ENCODE measurements around the gene BACH2.
"Not testable (repeated sequence)": the region's sequence is repeated elsewhere in the genome, so short reads cannot be mapped to it uniquely, and the experiment has no call there.

The BACH2 gene

DNA sequence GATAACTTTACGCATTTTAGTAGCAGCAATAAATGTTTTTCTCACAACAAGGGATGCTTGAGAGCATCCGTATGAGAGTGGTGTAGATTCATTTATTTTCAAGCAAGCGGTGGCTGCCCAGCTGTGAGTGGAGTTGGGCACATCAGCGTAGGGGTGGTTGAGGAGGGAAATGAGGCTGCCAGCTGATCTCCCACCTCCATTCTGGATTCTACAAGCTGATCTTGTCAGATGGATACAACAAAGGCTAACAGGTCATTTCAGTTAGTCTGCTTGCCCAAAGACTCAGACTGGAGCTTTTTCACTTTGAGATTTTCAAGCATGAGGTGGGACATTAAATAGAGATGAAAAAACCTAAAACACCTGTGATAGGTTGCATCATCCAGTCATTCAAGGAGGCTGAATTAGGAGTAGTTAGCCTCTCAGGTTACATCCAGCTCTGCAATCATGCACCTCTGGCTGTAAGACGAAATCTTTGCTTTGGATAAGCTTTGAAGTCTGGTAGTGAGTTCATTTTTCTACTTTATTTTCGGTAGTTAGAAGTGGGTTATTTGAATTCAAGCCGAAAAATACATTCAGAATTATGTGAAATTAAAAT, 1.9 kb upstream of the BACH2 start:
- DNase-seq = no peak

DNA sequence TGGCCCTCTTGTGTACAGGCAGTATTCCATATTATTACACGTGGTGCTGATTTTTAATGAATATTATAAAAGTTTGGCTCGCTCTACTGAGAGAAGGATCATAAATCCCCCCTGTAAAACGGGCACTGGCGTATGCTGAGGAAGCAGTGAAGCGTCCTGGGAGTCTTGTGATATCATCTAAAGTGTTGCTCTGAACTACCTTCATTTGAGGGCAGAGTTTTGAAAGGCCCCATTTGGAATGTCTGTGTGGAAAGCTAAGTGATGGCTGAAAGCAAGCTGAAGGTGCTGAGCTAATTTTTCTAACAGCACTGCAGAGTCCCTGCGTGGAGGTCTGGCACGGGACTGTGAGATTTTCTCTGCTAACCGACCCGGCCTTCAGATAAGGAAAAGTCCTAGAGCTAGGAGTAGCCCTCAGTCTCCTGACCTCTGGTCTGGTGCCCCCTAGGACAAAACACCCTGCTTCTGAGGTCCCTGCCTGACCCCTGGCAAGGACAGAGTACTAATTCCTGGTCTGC, 1.3 kb upstream of the BACH2 start:
- DNase-seq = no peak

DNA sequence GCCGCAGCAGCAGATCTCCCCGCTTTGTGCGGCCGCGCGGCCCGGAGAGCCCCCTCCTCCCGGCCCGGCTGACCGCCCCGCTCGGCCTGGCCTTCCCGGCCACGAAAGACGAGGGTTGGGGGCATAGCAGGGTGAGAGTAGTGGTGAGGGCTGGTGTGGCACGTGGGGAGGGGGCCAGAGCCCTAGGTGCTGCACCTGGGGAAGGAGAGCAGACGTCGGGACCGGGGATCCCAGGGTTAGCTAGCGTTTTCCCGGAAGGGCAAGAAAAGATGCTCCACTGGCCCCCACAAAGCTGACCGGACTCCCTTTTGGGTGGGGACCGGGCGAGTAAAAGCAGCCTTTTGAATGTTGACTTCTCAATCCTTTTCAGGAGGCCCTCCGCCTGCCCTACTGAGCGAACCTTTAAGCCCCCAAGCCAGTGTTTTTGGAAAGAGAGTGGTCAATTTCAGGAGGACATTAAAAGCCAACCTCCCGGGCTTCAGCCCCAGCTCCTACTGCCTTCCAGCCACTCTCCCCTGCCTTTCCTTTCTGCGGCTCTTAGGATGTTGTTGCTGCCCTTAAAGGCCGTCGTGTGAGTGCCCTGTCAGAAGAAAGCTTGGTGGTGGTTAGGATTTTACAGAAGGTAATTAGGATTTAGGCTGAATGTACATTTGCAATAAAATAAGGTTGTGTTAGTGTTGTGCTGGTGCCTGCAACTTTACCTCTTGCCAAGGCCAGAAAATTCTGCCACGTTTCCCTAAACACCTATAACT, 648 bp upstream of the BACH2 start:
- DNase-seq = peak; percentile 79

DNA sequence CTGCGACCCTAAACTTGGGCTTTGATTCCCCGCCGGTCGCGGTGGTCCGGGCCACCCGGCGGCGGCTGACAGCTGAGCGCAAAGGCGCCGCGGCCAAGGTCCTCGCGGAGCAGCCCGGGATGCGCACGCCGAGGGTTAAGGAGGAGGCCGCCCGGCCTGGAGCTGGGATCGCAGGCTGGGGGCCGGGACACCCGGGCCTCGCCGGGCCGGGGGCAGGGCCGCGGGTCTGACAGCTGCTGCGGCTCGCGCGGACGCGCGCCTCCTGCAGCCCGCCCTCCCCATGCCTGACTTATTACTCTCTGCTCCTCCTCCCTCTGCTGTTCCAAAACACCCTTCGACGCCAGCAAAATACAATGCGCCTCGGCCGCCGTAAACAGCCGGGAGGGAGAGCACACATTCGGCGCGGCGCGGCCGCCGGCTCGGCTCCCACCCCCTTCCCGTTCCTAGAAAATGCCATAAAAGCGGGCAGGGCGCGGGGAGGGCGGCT, 746 bp downstream of the BACH2 start:
- peak; percentile 84 for DNase-seq

DNA sequence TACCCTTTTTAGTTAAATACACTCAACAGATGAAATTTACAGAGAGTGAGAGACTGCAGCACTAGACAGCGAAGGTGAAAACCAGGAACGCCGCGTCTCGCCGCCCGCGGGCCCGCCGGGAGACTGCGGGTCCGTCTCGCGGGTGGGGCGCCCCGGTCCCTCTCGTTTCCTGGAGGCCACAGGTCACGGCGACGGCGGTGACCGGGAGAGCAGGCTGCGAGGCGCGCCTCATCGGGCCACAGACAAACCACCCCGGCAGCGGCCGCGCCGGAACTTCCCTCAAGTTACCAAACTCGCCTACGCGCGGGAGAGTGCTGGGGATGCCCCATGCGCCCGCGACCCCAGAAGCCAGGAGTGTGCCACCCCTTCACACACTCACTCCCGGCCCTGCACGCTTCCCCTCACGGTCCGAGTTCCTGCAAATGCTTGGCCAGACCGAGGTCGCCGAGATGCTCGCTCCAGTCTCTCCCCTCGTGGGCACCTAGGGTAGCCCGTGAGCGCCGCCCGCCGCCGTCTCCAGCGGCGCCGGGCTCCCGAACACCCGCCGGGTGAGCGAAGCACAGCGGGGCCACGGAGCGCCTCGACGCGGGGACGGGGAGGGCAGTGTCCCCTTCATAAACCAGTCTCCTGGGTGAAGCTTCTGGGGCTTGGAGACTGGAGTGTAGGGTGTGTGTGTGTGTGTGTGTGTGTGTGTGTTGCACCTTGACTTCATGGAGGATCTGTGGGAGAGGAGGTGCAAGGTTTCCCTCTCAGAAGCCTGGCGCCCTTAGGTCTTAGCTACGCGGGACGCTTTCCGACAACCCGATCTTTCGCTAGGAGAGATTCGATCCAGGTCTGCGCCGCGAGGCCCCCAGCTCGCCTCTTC, 1.4 kb downstream of the BACH2 start:
- peak; percentile 84 for DNase-seq

DNA sequence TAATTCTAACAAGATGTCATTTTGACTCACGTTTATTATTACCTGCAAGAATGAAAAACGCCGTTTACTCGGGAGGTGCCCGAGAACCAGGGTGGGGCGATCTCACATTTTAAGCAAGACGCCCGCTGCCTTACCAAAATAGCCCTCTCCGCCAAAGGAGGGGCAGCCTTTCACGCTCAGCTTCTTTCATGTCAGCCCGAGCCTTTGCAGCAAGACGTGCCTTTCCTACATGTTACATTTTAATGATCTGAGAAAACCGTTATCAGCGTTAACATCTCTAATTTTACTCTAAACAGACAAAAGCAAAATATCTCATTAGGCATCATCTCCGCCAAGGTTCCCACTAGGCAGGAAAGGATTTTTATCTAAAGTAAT, 2.0 kb downstream of the BACH2 start:
- DNase-seq = peak; percentile 68

DNA sequence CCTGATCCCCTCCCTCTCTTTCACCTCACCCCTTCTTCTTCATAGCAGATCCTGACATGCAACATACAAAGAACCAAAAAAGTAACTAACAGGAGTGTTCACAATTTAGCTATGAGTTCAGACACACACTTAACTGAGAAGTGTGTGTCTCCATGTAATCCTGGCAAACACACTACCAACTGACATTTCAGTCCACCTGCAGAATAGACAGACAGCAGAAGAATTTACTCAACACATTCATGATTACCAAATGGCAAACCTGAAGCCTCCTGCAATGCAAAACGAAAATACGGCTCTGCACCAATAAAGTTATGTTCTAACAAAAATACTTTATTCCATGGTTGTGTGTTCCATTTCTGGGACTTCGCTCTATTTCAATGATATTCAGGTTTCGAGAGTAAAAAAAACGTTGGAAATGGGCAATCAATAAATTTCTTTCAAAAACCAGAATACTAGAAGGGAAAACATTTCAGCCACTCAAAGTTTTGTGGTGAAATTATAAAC, 2.6 kb downstream of the BACH2 start:
- peak; percentile 17 for DNase-seq

DNA sequence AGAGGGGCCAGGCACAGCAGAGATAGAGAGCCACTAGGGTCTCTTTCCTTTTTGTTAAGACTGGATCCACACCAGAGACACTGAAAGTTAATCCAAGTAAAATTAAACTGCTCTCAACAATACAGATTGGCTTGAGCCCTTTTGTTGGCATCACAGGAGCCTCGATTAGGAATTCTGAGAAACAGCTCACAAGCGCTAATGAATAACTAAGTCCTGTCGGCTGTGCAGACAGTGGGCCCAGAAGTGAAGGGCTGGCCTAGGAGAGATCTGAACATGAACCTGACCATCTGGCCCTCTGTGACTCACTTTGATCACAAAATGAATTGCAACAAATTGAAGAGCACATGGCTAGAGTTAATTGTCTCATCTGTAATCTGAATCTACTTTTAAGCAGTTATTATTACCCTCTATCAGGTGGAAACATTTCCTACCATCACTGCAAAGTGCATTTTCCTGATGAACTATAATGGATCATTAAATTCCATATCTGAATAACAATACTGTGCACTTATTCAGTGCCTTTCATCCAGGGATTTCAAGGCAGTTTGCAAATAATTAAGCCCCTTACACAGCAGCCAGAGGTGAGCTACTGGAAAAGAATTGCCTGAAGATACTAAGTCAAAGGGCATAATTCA, 3.2 kb downstream of the BACH2 start:
- DNase-seq = peak; percentile 46

DNA sequence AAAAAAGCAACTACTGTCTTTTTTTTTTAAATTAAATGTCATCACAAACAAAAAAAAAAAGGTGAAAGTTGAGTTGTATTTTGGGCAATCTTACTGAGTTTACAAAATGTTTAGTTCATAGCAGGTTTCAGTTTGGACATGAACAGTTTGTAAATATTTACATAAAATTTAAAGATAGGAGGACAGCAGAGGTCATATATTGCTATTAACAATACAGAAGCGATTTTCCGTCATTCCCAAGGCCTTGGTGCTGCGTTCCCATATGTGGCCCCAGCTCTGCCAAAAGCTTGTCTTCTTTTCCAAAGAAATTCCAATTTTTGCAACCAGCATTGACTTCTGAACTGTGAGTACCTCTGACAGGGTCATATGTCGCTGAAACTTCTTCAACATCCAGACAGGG, 5.1 kb downstream of the BACH2 start:
- DNase-seq = no peak

DNA sequence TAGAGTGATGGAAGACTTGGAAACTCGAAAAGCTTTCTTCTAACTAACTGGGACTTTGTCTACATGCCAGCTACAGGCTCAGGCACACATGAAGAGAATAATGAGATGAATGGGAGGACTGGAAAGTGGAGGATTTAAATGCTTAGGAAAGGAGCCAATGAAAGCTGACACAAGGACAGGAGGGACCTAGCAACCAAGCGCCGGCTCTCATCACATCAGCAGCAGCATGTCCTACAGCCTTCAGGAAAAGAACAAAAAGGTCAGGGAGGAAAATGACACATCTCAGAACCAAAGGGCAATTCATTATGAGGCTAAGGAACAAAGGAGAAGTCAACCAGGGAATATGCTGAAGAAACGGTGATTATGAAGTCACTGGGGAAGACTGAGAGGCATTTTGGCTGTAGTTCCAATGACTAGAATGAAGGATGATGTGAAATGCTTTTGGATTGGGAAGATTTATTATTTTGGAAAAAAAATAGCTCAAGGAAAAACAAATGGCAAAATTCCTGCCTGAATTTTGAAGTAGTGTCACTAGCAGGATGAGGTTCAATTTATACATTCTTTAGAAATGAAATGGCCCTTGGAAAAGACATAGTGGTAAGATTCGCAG, 5.7 kb downstream of the BACH2 start:
- DNase-seq = peak; percentile 52

DNA sequence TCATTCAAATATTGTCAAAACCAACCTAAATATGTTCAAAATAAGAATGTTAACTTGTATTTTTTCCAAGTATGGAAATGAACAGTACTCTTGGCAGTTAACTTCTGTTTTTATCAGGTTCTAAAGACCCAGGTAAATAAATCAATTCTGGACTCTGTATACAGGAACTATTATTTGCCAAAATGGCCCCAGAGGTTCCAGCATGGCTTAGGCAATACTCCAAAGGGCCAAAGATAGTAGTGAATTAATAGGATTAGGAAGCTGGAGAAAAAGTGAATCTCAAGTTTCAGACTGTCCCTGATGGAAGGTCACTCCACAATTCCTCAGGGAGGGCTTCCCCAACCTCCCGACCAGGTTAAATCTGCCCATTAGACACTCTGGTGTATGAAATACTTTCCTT, 6.7 kb downstream of the BACH2 start:
- no peak for DNase-seq

DNA sequence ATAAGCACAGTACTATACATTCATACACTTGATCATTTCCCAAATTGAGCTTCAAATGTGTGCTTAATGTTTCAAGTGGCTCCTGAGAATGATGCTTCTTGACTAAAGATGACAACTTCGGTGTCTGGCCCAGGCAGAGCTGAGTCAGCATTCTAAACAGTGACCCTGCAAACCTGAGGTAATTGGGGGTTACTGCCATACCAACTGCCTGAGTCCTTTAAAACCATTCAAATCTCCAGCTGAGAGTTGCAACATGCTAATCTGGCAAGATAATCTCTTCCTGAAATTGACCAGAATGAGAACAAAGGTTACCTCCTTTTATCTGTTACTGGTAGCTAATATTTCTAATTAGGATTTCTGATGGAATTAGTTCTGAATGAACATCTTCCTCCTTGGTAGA, 8.2 kb downstream of the BACH2 start:
- peak; percentile 58 for DNase-seq

DNA sequence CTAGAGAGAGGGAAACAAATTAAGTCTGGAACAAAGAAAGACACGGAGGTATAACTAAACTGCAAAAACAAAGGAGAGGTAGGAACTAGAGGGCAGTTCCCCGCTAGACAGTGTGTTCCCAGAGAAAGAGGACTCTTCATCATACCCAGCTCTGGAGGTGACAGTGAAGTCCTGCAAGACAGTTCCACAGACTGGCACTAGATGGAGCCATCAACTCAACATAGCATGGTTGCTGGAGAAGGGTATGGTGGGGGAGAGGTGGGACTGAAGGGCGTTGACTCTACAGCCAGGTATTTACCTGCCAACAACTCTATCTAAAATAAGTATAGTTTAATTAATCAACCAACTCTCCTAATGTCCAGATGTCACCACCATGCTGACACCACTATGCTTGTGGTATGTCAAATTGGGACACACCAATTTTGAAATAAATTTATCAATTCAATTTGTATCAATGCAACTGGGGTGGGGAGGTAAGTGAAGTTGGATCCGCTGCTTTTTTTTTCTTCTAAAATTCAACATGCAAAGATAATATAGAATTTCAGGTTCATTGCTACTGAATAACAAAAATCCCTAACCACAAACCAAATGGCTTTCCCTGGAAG, 9.7 kb downstream of the BACH2 start:
- peak; percentile 62 for DNase-seq

DNA sequence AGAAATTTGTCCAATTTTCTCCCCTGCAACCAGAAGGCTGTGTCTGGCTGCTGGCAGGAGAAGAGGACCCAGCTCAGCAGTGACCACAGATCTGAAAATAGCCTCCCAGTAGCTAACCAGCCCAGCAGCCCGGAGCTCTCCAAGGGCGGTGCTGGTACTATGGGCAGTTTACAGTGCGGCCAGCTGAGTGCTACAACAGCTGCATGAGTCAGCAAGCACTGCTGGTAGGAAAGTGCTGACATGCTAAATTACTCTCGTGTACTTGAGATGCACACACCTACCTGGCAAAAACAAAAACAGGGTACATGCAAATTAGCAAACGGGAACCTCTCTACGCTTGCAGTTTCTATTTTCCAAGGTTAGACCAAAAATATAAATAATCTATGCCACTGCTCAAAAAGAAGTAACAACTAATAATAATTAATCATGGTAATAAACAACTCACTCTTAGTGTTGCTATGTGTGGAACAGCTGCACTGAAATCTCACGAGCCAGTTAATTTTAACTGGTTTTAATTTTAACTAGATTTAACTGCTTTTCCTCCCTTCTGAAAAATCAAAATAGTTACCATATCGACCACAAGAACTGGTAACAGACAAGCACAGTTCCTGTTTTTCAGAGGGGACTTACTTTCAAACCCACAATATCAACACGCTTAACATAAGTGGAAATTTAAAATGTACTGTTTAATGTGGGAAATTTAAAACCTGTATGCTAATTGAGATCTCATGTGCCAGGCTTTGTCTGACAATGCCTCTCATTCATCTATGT, 10.8 kb downstream of the BACH2 start:
- DNase-seq = peak; percentile 78

DNA sequence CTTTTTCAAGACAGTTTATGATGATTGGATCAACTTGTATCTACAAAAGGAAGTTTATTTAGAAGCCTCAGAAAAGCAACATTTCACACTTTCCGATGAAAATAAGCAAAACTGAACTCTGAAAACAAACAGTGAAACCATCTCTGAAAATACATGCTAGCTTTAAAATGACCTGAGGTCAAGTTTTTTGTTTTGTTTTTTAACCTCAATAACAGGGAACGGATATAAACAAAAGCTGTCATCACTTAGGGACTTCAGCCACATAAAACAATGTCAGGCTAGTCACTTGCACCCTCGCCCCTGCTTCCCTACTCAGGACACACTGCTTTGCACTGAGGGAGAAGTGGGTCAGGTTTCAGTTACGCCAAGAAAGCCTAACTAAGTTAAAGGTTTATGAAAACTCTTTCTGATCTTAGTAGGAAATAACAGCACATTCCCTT, 11.6 kb downstream of the BACH2 start:
- peak; percentile 31 for DNase-seq

DNA sequence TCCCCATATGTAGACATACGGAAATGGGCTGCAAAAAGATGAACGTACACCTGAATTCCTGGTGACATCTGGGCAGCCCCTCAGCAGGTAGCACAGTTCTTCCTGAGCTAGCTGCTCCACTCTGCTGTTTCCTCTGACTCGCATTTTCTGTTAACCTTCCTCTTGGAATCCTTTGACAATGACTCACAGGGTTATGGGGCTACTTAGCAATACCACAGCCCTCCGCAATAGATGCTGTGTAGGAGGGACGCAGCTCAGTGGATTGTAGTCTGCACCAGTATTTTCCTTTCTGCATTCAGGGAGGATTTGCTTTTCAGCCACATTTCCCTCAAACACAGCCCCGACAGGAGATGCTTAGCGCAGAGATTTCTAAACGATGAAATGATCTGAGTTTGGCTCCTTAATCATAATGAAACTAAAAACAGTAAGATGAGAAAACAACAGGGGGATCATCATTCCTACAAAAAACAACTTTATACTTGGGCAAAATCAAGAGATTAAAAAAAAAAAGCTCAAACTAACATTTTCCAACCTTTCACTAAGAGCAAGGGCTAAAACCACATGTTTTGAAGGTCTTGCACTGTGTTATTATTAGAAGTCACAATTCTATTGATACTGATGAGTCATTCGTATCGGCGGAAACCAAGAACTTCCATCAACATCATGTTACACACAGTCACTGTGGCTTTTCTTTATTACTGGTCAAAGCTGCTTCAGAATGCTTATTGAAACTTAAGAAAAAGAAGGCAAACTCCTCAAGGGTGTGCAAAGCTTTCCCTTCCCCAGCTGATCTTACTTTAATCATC, 12.2 kb downstream of the BACH2 start:
- DNase-seq = peak; percentile 31

DNA sequence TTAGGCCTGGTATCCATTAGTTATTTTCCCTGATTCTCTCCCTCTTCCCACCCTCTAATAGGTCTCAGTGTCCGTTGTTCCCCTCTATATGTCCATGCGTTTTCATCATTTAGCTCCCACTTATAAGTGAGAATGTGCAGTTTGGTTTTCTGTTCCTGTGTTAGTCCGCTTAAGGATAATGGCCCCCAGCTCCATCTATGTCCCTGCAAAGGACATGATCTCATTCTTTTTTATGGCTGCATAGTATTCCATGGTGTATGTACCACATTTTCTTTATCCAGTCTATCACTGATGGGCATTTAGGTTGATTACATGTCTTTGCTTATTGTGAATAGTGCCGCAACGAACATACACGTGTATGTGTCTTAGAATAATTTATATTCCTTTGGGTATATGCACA, 14.4 kb downstream of the BACH2 start:
- not testable (repeated sequence) for DNase-seq

DNA sequence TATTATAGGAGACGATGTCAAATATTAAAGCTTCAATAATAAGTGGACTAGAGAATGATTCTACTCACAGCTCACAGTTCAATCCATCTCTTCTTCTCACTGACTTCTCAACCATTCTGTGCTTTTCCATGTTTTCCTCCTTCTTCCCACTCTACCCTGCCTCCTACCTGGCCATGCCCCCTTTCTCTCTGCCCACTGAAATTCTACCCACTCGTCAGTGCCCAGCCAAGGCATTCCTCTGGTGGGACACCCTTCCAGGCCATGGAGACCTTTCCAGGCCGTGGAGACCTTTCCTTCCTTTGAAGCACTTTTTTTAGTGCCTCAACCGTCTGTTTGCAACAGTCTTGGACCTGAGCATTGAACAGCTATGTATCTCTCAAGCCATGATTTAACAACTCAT, 18.5 kb downstream of the BACH2 start:
- no peak for DNase-seq

DNA sequence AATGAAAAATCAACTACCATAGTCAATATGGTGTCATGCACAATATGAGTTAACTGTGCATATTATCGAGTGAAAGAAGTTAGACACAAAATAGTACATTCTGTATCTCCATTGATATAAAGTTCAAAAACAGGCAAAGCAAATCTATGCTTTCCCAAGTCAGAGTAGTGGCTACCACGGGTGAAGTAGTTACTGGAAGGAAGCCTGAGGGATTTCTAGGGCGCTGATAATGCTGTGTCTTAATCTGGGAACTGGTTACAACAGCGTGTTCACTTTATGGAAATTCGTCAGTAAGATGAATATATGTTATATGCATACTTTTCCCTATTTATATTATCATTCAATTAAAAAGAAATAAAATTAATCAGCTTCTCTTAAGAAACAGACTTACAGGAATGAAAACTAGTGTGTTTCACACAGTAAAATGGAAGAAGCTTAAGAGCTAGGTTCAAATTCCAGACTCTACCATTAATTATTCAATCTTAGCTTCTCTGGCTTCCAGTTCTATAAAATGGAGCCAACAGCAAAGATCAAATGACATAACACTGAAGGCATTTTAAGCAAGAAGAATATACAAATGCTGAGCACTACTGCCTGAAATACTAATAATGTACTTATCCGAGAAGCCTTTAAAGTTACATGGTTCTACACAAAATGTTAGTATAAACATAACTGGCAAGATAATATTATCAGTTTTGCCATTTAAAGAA, 19.2 kb downstream of the BACH2 start:
- no peak for DNase-seq
